ENCODE data around the gene MST1R. TPM values are rescaled to one million over a fixed set of nuclear protein-coding genes. Genes with fewer than 3 reads are reported as not detected.

MST1R gene
- total and polyA plus RNA-seq, 9 of the 15 experiments (the other 6 are each of a cell fraction or from before 2014, with no cell fraction given) = 1.3 to 10.0 (median 3.8) TPM

DNA sequence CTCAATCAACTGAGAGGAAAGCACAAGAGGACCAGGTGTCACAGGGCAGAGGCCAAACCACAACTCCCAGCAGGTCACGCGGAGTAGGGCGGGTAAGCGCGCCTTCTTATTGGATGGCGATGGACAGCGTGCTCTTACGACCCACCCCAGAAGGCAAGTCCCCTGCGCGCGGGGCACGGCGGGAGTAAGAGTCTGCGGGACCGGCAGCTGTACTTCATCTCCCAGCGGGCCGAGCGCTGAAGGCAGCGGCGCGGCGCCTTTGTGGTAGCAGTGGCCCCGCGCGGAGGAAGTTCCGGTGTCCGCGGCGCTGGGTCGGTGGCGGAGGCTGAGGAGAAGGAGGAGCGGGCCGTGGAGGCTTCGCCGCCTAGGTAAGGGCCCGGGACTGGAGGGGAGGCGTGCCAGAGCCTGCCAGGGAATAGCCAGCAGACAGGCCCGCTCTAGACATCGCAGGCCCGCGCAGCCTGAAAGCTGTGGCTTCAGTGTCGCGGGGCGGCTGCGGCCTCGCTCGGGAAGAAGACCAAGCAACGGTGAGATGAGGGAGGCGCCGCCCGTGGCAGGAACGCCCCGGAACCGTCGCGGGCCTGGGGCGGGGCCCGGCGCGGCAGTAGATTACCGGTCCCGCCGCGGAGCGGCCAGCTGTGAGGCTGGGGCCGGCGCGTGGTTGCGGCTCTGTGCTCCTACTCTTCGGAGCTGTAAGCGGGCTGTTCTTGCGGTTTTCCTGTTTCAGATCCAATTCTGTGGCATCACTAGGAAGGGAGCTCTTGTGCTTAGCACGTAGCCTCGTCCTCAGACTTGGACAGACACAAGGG, 36.4 kb upstream of the MST1R start, which contains the start of gene RBM6 (continued):
- TF ChIP-seq, protein P1, sequence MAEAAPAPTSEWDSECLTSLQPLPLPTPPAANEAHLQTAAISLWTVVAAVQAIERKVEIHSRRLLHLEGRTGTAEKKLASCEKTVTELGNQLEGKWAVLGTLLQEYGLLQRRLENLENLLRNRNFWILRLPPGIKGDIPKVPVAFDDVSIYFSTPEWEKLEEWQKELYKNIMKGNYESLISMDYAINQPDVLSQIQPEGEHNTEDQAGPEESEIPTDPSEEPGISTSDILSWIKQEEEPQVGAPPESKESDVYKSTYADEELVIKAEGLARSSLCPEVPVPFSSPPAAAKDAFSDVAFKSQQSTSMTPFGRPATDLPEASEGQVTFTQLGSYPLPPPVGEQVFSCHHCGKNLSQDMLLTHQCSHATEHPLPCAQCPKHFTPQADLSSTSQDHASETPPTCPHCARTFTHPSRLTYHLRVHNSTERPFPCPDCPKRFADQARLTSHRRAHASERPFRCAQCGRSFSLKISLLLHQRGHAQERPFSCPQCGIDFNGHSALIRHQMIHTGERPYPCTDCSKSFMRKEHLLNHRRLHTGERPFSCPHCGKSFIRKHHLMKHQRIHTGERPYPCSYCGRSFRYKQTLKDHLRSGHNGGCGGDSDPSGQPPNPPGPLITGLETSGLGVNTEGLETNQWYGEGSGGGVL (CRISPR knock-in tag; IDR thresholded peaks at IDR 0.05) = no peak
- TF ChIP-seq, protein P2, sequence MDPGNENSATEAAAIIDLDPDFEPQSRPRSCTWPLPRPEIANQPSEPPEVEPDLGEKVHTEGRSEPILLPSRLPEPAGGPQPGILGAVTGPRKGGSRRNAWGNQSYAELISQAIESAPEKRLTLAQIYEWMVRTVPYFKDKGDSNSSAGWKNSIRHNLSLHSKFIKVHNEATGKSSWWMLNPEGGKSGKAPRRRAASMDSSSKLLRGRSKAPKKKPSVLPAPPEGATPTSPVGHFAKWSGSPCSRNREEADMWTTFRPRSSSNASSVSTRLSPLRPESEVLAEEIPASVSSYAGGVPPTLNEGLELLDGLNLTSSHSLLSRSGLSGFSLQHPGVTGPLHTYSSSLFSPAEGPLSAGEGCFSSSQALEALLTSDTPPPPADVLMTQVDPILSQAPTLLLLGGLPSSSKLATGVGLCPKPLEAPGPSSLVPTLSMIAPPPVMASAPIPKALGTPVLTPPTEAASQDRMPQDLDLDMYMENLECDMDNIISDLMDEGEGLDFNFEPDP (CRISPR knock-in tag; IDR thresholded peaks at IDR 0.05) = no peak
- TF ChIP-seq ATF7 (IDR thresholded peaks at IDR 0.05) = peak; percentile 82
- TF ChIP-seq DMBX1 (CRISPR knock-in tag; IDR thresholded peaks at IDR 0.05; ENCODE audit: borderline replicate concordance) = no peak
- no peak for TF ChIP-seq MYNN (IDR thresholded peaks at IDR 0.05)
- no peak for TF ChIP-seq MYNN (CRISPR knock-in tag; IDR thresholded peaks at IDR 0.05)
- no peak for TF ChIP-seq LEF1 (IDR thresholded peaks at IDR 0.05)
- TF ChIP-seq ZNF57 (CRISPR knock-in tag; IDR thresholded peaks at IDR 0.05) = no peak
- no peak for TF ChIP-seq POU5F1 (IDR thresholded peaks at IDR 0.05; ENCODE audit: borderline replicate concordance, low read depth, low read length, partially characterized antibody)
- TF ChIP-seq, protein P3, sequence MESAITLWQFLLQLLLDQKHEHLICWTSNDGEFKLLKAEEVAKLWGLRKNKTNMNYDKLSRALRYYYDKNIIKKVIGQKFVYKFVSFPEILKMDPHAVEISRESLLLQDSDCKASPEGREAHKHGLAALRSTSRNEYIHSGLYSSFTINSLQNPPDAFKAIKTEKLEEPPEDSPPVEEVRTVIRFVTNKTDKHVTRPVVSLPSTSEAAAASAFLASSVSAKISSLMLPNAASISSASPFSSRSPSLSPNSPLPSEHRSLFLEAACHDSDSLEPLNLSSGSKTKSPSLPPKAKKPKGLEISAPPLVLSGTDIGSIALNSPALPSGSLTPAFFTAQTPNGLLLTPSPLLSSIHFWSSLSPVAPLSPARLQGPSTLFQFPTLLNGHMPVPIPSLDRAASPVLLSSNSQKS (CRISPR knock-in tag; IDR thresholded peaks at IDR 0.05) = no peak
- TF ChIP-seq CTBP1 (IDR thresholded peaks at IDR 0.05; ENCODE audit: borderline replicate concordance) = peak; percentile 80
- TF ChIP-seq SOX6 (IDR thresholded peaks at IDR 0.05) = peak; percentile 18; the same call in 1 of the 2 replicates
- TF ChIP-seq, protein P4, sequence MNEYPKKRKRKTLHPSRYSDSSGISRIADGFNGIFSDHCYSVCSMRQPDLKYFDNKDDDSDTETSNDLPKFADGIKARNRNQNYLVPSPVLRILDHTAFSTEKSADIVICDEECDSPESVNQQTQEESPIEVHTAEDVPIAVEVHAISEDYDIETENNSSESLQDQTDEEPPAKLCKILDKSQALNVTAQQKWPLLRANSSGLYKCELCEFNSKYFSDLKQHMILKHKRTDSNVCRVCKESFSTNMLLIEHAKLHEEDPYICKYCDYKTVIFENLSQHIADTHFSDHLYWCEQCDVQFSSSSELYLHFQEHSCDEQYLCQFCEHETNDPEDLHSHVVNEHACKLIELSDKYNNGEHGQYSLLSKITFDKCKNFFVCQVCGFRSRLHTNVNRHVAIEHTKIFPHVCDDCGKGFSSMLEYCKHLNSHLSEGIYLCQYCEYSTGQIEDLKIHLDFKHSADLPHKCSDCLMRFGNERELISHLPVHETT (CRISPR knock-in tag; conservative IDR thresholded peaks at IDR 0.05 in 1 of 2, IDR thresholded peaks at IDR 0.05 in 1 of 2) = peak in 1 of 2 experiments; percentile 98; a peak in 2 of 4 replicates
- TF ChIP-seq FOXK1 (CRISPR knock-in tag; IDR thresholded peaks at IDR 0.05; ENCODE audit: borderline replicate concordance) = no peak
- no peak for TF ChIP-seq ZNF140 (CRISPR knock-in tag; IDR thresholded peaks at IDR 0.05)
- peak; percentile 51; the same call in 1 of the 2 replicates for TF ChIP-seq GTF2E2 (tag; IDR thresholded peaks at IDR 0.05)
- no peak for TF ChIP-seq CHD4 (IDR thresholded peaks at IDR 0.05; ENCODE audit: insufficient read depth, insufficient replicate concordance, low read depth, low read length, poor library complexity, severe bottlenecking)
- TF ChIP-seq PURB (CRISPR knock-in tag; IDR thresholded peaks at IDR 0.05; ENCODE audit: low read depth) = no peak
- no peak for TF ChIP-seq ZNF436 (CRISPR knock-in tag; IDR thresholded peaks at IDR 0.05)
- TF ChIP-seq, protein P5, sequence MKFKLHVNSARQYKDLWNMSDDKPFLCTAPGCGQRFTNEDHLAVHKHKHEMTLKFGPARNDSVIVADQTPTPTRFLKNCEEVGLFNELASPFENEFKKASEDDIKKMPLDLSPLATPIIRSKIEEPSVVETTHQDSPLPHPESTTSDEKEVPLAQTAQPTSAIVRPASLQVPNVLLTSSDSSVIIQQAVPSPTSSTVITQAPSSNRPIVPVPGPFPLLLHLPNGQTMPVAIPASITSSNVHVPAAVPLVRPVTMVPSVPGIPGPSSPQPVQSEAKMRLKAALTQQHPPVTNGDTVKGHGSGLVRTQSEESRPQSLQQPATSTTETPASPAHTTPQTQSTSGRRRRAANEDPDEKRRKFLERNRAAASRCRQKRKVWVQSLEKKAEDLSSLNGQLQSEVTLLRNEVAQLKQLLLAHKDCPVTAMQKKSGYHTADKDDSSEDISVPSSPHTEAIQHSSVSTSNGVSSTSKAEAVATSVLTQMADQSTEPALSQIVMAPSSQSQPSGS (CRISPR knock-in tag; IDR thresholded peaks at IDR 0.05) = no peak
